Measurements from ENCODE around the gene MYLK. TPM values are rescaled to one million over a fixed set of nuclear protein-coding genes. Genes with fewer than 3 reads are reported as not detected.

The MYLK gene
- total RNA-seq, 2 experiments from 2014 or later = not detected

DNA sequence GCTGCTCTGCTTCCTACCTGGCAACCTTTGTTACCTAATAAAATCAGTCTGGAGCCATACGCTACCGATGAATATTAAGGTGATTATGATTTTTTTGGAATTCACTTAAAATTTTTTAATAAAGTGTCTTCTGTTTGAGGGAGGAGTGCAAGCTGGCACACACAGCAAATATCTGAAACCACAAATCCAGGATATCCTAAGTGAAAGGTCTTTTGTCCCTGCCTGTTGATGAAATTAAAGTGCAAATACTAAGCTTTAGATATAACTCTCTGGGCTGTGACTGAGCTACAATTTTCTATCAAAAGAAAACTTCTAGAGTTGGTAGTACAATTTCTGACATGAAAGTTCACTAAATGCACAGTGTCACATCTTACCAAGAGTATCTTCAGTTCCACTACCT, 322.9 kb downstream of the MYLK start:
- H3K27ac Mint-ChIP-seq = no peak overlapping the region
- no peaks in the 10 kb centered on the region for H3K27me3 Mint-ChIP-seq (ENCODE audit: low read depth)
- H3K4me1 Mint-ChIP-seq (ENCODE audit: low read depth) = peaks cover 18% of the 10 kb centered on the region
- CTCF ChIA-PET = interaction anchor here (0.9 to 4.1 kb wide), 8 partner anchors 10 to 235 kb away, joined by 3 to 44 read pairs (median 8); no protein-coding TSS in a partner anchor
- H3K9me3 Mint-ChIP-seq = no peaks in the 10 kb centered on the region
- DNase-seq = no peak
- intact Hi-C loops (cut with micrococcal nuclease) = no loop called here
- peaks cover 17% of the 10 kb centered on the region for H3K36me3 Mint-ChIP-seq (ENCODE audit: low read depth)
- no peak overlapping the region for H3K4me3 Mint-ChIP-seq

Other genes with a start within 250 kb of the MYLK start
- 10 to 100 TPM; 44.8 to 48.4 TPM for gene CCDC14, start 76.9 kb upstream of the MYLK start, total RNA-seq
- gene ROPN1, start 107.8 kb upstream of the MYLK start, total RNA-seq = not detected
- gene KALRN, start 149.0 kb upstream of the MYLK start, total RNA-seq = 1 to 10 TPM; 8.1 to 8.9 TPM

Data from activated naive CD4-positive, alpha-beta T cell treated with anti-CD3 and anti-CD28 coated beads for 36 hours (primary cell).